T-cell (primary cell): ENCODE measurements around the gene THAP8. TPM values are rescaled to one million over a fixed set of nuclear protein-coding genes. Genes with fewer than 3 reads are reported as not detected.

Experiments
- ATAC-seq, 4 experiments: fragments of 200-7000 bp in 3 of 4; fragments of 150-1000 bp in 1 of 4; cut with Tn5 transposase; replicated peaks in 1 of 4; 1 replicate in 3 of 4; 2 replicates in 1 of 4; pipeline ENCODE4 v1.10.0; 2021; ENCODE audit warnings: moderate library complexity in 3 of 4, mild to moderate bottlenecking in 2 of 4, moderate number of reproducible peaks in 1 of 4
- CTCF ChIA-PET, 2 donors: fragments of 300-600 bp; sonication (Branson Sonifier 250); formaldehyde crosslinking; loops; one replicate each; lab custom pipeline; 2022; ENCODE audit warnings: antibody characterized with exemption in 2 of 2; lab: Charles Lee
- POLR2A ChIA-PET, 2 donors: fragments of 300-600 bp; sonication (Branson Sonifier 250); formaldehyde crosslinking; loops; one replicate each; lab custom pipeline; 2022; ENCODE audit warnings: antibody characterized with exemption in 2 of 2; lab: Charles Lee
- DNase-seq, 35 experiments: peaks; one replicate each; pipeline versions ENCODE4 v3.0.0 to v3.0.0-alpha.2; 2013 to 2023
- H3K27ac ChIP-seq: one replicate; pipeline ENCODE4 v1.5.1; 2013; ENCODE audit warnings: low read length
- H3K27me3 ChIP-seq, 2 experiments: replicated peaks in 1 of 2; 1 replicate in 1 of 2; 2 replicates in 1 of 2; pipeline versions ENCODE4 v1.6.1 to v1.7.0; 2013; ENCODE audit warnings: low read length in 1 of 2, mixed read lengths in 1 of 2; ENCODE audit not compliant: control insufficient read depth in 2 of 2, insufficient read depth in 2 of 2; ENCODE audit errors: extremely low read depth in 1 of 2
- H3K36me3 ChIP-seq, 2 donors: 1 replicate in 1 of 2; 2 replicates in 1 of 2; pipeline versions ENCODE4 v1.6.1 to v1.7.0; 2013; ENCODE audit warnings: low read length in 1 of 2; ENCODE audit not compliant: control insufficient read depth in 2 of 2, insufficient read depth in 1 of 2; ENCODE audit errors: extremely low read depth in 1 of 2
- H3K4me1 ChIP-seq, 2 experiments: 1 replicate in 1 of 2; 2 replicates in 1 of 2; pipeline versions ENCODE4 v1.6.1 to v1.7.0; 2013; ENCODE audit warnings: low read length in 2 of 2, mixed read lengths in 1 of 2; ENCODE audit not compliant: insufficient read depth in 2 of 2, control insufficient read depth in 1 of 2; ENCODE audit errors: extremely low read depth in 1 of 2
- H3K4me3 ChIP-seq, 2 donors: 1 replicate in 1 of 2; 2 replicates in 1 of 2; pipeline versions ENCODE4 v1.5.1 to v1.7.0; 2013; ENCODE audit warnings: mild to moderate bottlenecking in 2 of 2, low read length in 1 of 2, moderate library complexity in 1 of 2; ENCODE audit not compliant: control insufficient read depth in 1 of 2; ENCODE audit errors: extremely low read depth in 1 of 2
- H3K9me3 ChIP-seq: 2 replicates; pipeline ENCODE4 v1.7.0; 2013
- H3K27ac Mint-ChIP-seq, 2 donors: one replicate each; pipeline ENCODE4 v1.8.0; 2020 to 2021; ENCODE audit warnings: mild to moderate bottlenecking in 2 of 2, mixed read lengths in 2 of 2
- H3K27me3 Mint-ChIP-seq, 2 donors: one replicate each; pipeline ENCODE4 v1.8.0; 2021 to 2022; ENCODE audit warnings: mixed read lengths in 2 of 2
- H3K36me3 Mint-ChIP-seq: one replicate; pipeline ENCODE4 v1.8.0; 2021; ENCODE audit warnings: mixed read lengths
- H3K4me1 Mint-ChIP-seq, 3 donors: one replicate each; pipeline ENCODE4 v1.8.0; 2020 to 2022; ENCODE audit warnings: mixed read lengths in 3 of 3, mild to moderate bottlenecking in 1 of 3
- H3K4me3 Mint-ChIP-seq, 3 donors: one replicate each; pipeline ENCODE4 v1.8.0; 2020 to 2022; ENCODE audit warnings: mild to moderate bottlenecking in 3 of 3, mixed read lengths in 3 of 3, moderate library complexity in 3 of 3
- H3K9me3 Mint-ChIP-seq, 3 donors: one replicate each; pipeline ENCODE4 v1.8.0; 2020 to 2022; ENCODE audit warnings: mixed read lengths in 3 of 3
- WGBS: methylation state at CpG from one replicate; pipeline ENCODE4 v1.1.5; 2013; ENCODE audit warnings: missing lambda C conversion rate; ENCODE audit not compliant: insufficient coverage; 5-methylcytosine and 5-hydroxymethylcytosine counted together
- total RNA-seq, 35 experiments: library from RNA in 6 of 35; stranded (reverse) in 6 of 35; fragments of 120-200 nt in 1 of 35; gene quantifications; one replicate each; pipeline versions ENCODE4 v1.2.1 to v1.2.4 and lab custom pipeline; 2013 to 2026

Gene THAP8
- total RNA-seq, 5 donors from 2014 or later (not counting 1 experiment from before 2014, with no cell fraction given) = 2.6 to 8.0 (median 4.7) TPM

DNA sequence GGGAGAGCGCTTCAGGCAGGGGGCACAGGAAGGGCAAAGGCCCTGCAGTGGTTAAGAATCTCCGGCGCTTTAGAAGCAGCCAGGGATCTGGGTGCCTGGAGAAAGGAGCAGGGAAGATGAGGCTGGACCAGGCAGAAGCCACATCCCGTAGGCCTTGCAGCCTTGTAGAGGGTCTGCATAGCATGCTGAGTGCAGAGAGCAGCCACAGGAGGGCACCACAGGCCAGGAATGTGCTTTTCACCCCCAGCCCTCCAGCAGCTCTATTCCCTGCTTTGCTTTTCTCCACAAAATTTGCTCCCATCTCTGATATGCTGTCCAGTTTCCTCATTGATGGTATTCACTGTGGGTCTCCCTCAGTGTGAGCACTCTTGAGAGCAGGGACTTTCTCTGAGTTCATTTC is 6.3 kb upstream of the THAP8 start:
- ChIA-PET CTCF (no interaction called here), POLR2A (no interaction called here)
- H3K4me3 ChIP-seq = no peak overlapping the region
- no peak overlapping the region for H3K27ac ChIP-seq
- peaks cover 4 to 8% (median 6%) of the 10 kb centered on the region in 3 donors for H3K4me1 Mint-ChIP-seq
- no peaks in the 10 kb centered on the region for H3K36me3 ChIP-seq
- H3K4me3 Mint-ChIP-seq = no peak overlapping the region
- H3K9me3 ChIP-seq = no peaks in the 10 kb centered on the region
- ATAC-seq (peak in 1 of 4 experiments; percentile 48), DNase-seq (peak in 10 of 35 experiments; percentile 2 to 38 (median 9))
- H3K9me3 Mint-ChIP-seq = no peaks in the 10 kb centered on the region
- no peaks in the 10 kb centered on the region for H3K27me3 Mint-ChIP-seq
- H3K27ac Mint-ChIP-seq = no peak overlapping the region
- 96% methylated on average over 3 of the region's 4 CpGs for WGBS
- H3K27me3 ChIP-seq = no peaks in the 10 kb centered on the region
- peaks cover 2 to 4% of the 10 kb centered on the region in 2 experiments for H3K4me1 ChIP-seq
- H3K36me3 Mint-ChIP-seq = no peaks in the 10 kb centered on the region

DNA sequence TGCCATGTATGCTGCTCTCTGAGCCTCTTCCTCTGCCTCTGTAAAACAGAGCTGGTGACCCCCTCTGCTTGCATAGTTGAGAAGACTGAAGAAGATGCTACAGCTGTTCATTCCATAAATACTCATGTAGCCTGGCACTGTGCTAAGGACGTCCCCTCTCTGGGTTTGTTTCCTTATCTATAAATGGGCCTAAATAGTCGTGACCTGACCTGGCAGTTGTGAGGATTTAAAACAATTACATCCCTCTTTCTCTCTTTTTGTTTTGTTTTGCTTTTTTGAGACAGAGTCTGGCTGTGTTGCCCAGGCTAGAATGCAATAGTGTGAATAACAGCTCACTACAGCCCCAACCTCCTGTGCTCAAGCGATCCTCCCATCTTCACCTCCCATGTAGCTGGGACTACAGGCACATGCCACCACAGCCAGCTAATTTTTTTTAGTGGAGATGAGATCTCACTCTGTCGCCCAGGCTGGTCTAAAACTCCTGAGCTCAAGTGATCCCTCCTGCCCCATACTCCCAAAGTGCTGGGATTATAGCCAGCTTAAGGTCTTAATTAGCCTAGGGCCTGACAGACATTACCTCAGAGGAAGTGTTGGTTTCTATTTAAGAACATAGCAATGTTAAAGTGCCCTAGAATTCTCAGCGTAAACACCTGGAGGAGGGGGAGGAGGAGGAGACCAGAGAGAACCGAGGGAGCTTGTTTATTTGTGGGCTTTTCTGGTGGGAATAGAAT is 5.3 kb upstream of the THAP8 start:
- DNase-seq (no peak), ATAC-seq (no peak)
- Mint-ChIP-seq H3K4me1 (peaks cover 7 to 11% (median 9%) of the 10 kb centered on the region in 3 donors), H3K27ac (no peak overlapping the region), H3K9me3 (no peaks in the 10 kb centered on the region), H3K27me3 (no peaks in the 10 kb centered on the region), H3K36me3 (no peaks in the 10 kb centered on the region), H3K4me3 (no peak overlapping the region)
- H3K4me3 ChIP-seq = no peak overlapping the region
- no CpG with 5 or more reads among the region's 6 CpGs for WGBS
- H3K36me3 ChIP-seq = no peaks in the 10 kb centered on the region
- H3K27me3 ChIP-seq = no peaks in the 10 kb centered on the region
- no peaks in the 10 kb centered on the region for H3K9me3 ChIP-seq
- peaks cover 6 to 11% of the 10 kb centered on the region in 2 experiments for H3K4me1 ChIP-seq
- ChIA-PET POLR2A (no interaction called here), CTCF (interaction anchor here in 1 of 2 donors (0.6 kb wide), 1 partner anchor 72 kb away, joined by 3 read pairs; no protein-coding TSS in a partner anchor)
- H3K27ac ChIP-seq = no peak overlapping the region

DNA sequence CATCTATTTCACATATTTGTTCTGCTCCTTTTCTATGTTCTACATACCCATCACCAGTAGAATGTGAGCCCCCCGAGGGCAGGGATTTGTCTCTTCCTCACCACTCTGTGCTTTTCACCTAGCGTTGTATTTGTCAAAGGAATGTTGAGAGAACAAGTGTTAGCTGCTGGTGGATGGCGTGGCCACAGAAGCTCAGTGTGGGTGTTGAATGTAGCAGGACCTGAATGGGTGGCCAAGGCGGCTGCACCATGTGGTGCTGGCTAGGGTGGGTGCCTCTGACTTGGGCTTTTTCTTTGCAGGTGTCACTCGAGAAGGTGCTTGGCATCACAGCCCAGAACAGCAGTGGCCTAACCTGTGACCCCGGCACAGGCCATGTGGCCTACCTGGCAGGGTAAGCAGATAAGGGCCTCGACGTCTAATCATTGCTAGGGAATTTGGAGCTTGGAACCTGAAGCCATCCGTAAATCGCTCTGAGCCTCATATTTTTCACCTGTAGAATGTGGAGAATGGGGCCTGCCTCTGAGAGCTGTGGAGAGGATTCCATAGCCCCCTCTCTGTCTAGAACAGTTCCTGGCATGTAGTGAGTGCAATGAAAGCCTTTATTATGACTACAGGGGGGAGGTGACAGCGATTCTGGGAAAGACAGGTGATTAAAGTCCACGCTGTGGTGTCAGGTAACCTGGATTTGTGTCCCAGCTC is 4.5 kb upstream of the THAP8 start:
- H3K4me3 Mint-ChIP-seq = no peak overlapping the region
- H3K27me3 Mint-ChIP-seq = no peaks in the 10 kb centered on the region
- H3K4me1 ChIP-seq = peaks cover 8 to 12% of the 10 kb centered on the region in 2 experiments
- WGBS = 94% methylated on average over 11 of the region's 12 CpGs
- POLR2A ChIA-PET = no interaction called here
- H3K36me3 Mint-ChIP-seq = no peaks in the 10 kb centered on the region
- no peaks in the 10 kb centered on the region for H3K9me3 Mint-ChIP-seq
- H3K27ac Mint-ChIP-seq = no peak overlapping the region
- H3K4me1 Mint-ChIP-seq = peaks cover 10 to 16% (median 12%) of the 10 kb centered on the region in 3 donors
- H3K9me3 ChIP-seq = no peaks in the 10 kb centered on the region
- DNase-seq (no peak), ATAC-seq (no peak)
- H3K27me3 ChIP-seq = no peaks in the 10 kb centered on the region
- H3K4me3 ChIP-seq = no peak overlapping the region
- CTCF ChIA-PET = no interaction called here
- H3K27ac ChIP-seq = no peak overlapping the region
- H3K36me3 ChIP-seq = no peaks in the 10 kb centered on the region

- Mint-ChIP-seq H3K4me3 (peak within 1 kb of the TSS; percentile 92 to 98 (median 97)), H3K27me3 (no peaks in the 10 kb centered on the region), H3K9me3 (no peaks in the 10 kb centered on the region), H3K4me1 (peaks cover 20 to 27% (median 23%) of the 10 kb centered on the region in 3 donors), H3K36me3 (no peaks in the 10 kb centered on the region), H3K27ac (peak within 1 kb of the TSS; percentile 94 to 99)
- Histone ChIP-seq H3K4me1 (peaks cover 12 to 21% of the 10 kb centered on the region in 2 experiments), H3K27me3 (no peaks in the 10 kb centered on the region), H3K4me3 (peak within 1 kb of the TSS; percentile 90 to 91), H3K36me3 (no peaks in the 10 kb centered on the region), H3K27ac (peak within 1 kb of the TSS; percentile 88), H3K9me3 (no peaks in the 10 kb centered on the region)
- under 1% methylated on average over 69 of the region's 76 CpGs for WGBS
- ChIA-PET POLR2A (interaction anchor here in 1 of 2 donors (0.6 to 0.7 kb wide), 3 partner anchors 58 to 923 kb away, joined by 3 read pairs; no protein-coding TSS in a partner anchor), CTCF (interaction anchor here (0.6 to 1.8 kb wide), 4 partner anchors 73 to 269 kb away, joined by 3 to 6 read pairs (median 3); no protein-coding TSS in a partner anchor)
- DNase-seq (peak in 23 of 35 experiments; percentile 7 to 95 (median 90)), ATAC-seq (peak; percentile 77 to 81 (median 78))
These were observed 925 bp upstream of the THAP8 start, which contains the start of gene WDR62 for GRCh38 chr19:36054733-36055686. Gene WDR62, plus strand, starts transcription at chr19:36054897. Its CDS starts 75 bp downstream, at chr19:36054972.

DNA sequence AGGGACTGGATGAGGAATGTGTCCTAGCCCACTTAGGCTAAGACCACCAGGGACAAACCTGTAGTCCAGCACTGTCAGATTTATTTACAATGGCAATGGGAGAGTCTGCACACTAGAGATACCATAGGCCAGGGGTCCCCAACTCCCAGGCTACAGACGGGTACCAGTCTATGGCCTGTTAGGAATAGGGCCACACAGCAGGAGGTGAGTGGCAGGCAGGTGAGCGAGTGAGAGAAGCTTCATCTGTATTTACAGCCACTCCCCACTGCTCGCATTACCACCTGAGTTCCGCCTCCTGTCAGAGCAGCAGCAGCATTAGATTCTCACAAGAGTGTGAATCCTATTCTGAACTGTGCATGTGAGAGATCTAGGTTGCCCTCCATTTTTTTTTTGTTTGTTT is 2.4 kb downstream of the THAP8 start:
- Mint-ChIP-seq H3K9me3 (no peaks in the 10 kb centered on the region), H3K4me1 (peaks cover 20 to 27% (median 23%) of the 10 kb centered on the region in 3 donors), H3K27me3 (no peaks in the 10 kb centered on the region), H3K36me3 (peaks cover 8% of the 10 kb centered on the region), H3K27ac (peak overlapping the region in 1 of 2 donors; percentile 46), H3K4me3 (peak overlapping the region in 1 of 3 donors; percentile 37)
- H3K4me1 ChIP-seq = peaks cover 12 to 21% of the 10 kb centered on the region in 2 experiments
- no peaks in the 10 kb centered on the region for H3K36me3 ChIP-seq
- no peak overlapping the region for H3K27ac ChIP-seq
- POLR2A ChIA-PET = no interaction called here
- no peak for ATAC-seq
- H3K4me3 ChIP-seq = no peak overlapping the region
- H3K9me3 ChIP-seq = no peaks in the 10 kb centered on the region
- WGBS = no CpG with 5 or more reads among the region's 4 CpGs
- no peak for DNase-seq
- no peaks in the 10 kb centered on the region for H3K27me3 ChIP-seq
- CTCF ChIA-PET = no interaction called here
